ENCODE measurements around the gene CHST14. TPM values are rescaled to one million over a fixed set of nuclear protein-coding genes. Genes with fewer than 3 reads are reported as not detected.
A peak's percentile ranks its signal among the peaks of the same experiment; 100 is the strongest.

CHST14 gene, protein sequence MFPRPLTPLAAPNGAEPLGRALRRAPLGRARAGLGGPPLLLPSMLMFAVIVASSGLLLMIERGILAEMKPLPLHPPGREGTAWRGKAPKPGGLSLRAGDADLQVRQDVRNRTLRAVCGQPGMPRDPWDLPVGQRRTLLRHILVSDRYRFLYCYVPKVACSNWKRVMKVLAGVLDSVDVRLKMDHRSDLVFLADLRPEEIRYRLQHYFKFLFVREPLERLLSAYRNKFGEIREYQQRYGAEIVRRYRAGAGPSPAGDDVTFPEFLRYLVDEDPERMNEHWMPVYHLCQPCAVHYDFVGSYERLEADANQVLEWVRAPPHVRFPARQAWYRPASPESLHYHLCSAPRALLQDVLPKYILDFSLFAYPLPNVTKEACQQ
- polyA plus RNA-seq (2012; ENCODE audit: insufficient read length, low read depth): 19.9 TPM

DNA sequence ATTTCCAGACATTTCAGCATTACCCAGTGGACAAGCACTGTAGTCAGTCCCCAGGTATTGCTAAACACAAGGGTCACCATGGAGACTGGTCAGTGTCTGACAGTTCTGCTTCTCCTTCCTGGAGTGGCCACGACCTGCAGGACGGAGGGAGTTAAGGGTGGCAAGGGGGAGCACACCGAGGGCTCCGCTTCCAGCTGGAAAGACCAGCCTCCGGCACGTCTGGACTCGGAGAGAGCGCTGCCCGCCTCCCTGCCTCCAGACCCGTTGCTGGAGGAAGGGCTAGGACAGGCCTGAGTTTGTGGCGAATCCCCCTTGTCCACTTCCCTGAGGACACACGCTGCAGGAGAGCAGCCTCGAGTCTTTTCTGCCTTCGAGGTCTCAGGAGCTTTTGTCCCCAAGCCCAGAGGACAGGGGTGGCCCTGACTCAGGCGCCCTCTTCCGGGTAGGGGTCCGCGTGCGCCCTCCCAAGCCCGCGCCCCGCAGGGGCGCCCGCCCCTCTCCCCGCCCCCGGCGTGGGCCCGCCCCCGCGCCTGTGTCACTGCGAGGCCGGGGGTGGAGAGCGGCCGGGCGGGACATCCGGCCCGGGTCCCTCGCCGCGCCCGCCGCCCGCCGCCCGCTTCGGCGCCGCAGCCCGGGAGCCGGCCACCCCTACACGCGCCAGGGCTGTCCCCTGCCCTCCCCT lies at the start of gene CHST14:
Gene CHST14, plus strand, starts transcription at position 562 of the 682 bp plus-strand sequence. CDS start 230 bp downstream, outside the sequence.
- TF ChIP-seq POLR2AphosphoS5 (IDR thresholded peaks at IDR 0.05; ENCODE audit: low read depth, low read length) (peak; percentile 59; the same call in 1 of the 2 replicates), SIN3A (IDR thresholded peaks at IDR 0.05; ENCODE audit: borderline replicate concordance, insufficient read depth, low read length) (no peak), TAF1 (IDR thresholded peaks at IDR 0.05; ENCODE audit: borderline replicate concordance, insufficient read depth, low read length) (no peak), FOXP2 (optimal IDR thresholded peaks at IDR 0.05; ENCODE audit: borderline replicate concordance, extremely low read depth, extremely low read length, insufficient read depth) (peak; percentile 15)

DNA sequence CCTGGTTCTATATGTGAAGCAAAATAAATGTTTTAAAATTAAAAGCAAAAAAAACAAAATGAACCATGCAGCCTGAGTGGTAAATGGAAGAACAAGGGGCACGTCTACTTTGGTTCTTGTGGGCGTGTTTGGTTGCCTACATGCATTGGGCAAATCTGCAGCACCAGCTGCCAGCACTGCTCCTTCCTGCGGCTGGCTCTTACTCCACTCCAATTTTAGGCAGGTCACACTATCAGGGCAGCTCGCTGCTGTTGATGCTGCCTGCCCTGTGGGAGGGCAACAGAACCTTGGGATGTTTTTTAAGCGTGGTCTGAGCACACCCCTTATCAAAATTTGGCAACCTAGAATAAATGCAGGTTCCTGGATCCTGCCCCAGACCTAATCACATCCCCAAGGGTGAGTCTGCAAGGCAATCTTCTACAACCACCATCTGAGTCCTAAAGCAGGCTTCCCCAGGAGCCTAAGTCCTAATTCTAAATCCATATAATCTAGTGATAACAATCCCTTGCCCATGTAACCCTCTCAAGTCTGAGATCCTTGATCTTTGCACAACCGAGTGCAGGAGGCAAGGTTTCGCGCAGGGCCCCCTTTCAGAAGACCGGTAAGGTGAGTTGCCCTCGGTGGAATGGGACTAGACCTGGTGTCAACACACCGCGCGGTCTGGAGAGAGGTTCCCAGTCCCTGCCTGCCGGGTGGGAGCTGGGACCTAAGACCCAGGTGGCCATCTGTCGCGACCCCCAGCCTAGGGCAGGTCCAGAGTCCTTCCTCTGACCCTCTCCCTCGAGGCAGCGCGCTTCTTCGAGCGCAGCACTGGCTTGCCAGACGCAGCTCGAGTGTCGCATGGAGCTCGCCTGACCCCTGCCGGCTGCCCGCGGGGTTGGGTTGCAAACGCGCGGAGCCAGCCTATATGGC lies 49.3 kb upstream of the CHST14 start:
- TF ChIP-seq, protein P1, sequence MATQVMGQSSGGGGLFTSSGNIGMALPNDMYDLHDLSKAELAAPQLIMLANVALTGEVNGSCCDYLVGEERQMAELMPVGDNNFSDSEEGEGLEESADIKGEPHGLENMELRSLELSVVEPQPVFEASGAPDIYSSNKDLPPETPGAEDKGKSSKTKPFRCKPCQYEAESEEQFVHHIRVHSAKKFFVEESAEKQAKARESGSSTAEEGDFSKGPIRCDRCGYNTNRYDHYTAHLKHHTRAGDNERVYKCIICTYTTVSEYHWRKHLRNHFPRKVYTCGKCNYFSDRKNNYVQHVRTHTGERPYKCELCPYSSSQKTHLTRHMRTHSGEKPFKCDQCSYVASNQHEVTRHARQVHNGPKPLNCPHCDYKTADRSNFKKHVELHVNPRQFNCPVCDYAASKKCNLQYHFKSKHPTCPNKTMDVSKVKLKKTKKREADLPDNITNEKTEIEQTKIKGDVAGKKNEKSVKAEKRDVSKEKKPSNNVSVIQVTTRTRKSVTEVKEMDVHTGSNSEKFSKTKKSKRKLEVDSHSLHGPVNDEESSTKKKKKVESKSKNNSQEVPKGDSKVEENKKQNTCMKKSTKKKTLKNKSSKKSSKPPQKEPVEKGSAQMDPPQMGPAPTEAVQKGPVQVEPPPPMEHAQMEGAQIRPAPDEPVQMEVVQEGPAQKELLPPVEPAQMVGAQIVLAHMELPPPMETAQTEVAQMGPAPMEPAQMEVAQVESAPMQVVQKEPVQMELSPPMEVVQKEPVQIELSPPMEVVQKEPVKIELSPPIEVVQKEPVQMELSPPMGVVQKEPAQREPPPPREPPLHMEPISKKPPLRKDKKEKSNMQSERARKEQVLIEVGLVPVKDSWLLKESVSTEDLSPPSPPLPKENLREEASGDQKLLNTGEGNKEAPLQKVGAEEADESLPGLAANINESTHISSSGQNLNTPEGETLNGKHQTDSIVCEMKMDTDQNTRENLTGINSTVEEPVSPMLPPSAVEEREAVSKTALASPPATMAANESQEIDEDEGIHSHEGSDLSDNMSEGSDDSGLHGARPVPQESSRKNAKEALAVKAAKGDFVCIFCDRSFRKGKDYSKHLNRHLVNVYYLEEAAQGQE (IDR thresholded peaks at IDR 0.05; ENCODE audit: insufficient read depth in 1 of 2, low read depth in 2 of 2, low read length in 2 of 2): no peak
- TF ChIP-seq FOXP2 (optimal IDR thresholded peaks at IDR 0.05; ENCODE audit: borderline replicate concordance, extremely low read depth, extremely low read length, insufficient read depth) (peak; percentile 86), SIN3A (IDR thresholded peaks at IDR 0.05; ENCODE audit: borderline replicate concordance, insufficient read depth, low read length) (no peak), TAF1 (IDR thresholded peaks at IDR 0.05; ENCODE audit: borderline replicate concordance, insufficient read depth, low read length) (no peak), POLR2AphosphoS5 (IDR thresholded peaks at IDR 0.05; ENCODE audit: low read depth, low read length) (no peak)

DNA sequence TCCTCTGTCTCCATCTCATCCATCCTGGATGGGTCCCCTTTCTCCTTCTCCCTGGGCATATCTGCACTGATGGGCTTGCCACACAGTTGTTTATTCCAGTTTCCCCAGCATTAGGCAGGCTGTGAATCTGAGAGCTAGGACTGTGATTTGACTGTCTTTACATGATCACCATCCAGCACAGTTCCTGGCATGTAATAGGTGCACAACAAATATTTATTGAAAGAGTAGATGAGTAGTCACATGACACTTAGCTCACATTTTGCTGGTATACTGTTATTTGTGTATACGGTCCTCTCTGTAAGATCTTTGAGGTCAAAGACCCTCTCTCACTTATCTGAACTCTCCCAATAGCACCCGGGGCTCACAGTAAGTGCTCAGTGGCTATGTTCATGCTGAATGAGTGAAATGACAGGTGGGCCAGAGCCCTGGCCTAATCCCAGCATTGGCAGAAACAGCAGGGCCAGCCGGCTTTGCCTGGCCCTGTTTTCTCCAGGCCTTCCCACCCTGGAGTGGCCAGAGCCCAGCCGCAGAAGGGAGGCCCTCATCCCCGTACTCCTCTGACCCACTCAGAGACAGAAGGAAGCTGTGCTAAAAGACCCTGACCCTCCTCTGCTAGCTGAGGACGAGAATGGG lies 46.2 kb upstream of the CHST14 start:
- TF ChIP-seq SIN3A (IDR thresholded peaks at IDR 0.05; ENCODE audit: borderline replicate concordance, insufficient read depth, low read length) (no peak), FOXP2 (optimal IDR thresholded peaks at IDR 0.05; ENCODE audit: borderline replicate concordance, extremely low read depth, extremely low read length, insufficient read depth) (no peak), POLR2AphosphoS5 (IDR thresholded peaks at IDR 0.05; ENCODE audit: low read depth, low read length) (no peak), TAF1 (IDR thresholded peaks at IDR 0.05; ENCODE audit: borderline replicate concordance, insufficient read depth, low read length) (no peak)
- TF ChIP-seq, protein P1 (IDR thresholded peaks at IDR 0.05; ENCODE audit: insufficient read depth in 1 of 2, low read depth in 2 of 2, low read length in 2 of 2): no peak

DNA sequence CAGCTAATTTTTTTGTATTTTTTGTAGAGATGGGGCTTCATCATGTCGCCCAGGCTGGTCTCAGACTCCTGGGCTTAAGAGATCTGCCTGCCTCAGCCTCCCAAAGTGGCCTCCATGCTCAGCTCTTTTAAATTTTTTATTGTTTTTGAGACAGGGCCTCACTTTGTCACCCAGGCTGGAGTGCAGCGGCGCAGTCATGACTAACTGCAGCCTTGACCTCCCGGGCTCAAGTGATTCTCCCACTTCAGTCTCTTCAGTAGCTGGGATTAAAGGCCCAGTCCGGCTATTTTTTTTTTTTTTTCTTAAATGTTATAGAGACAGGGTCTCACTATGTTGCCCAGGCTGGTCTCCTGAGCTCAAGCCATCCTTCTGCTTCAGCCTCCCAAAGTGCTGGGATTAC lies 45.1 kb upstream of the CHST14 start:
- TF ChIP-seq FOXP2 (optimal IDR thresholded peaks at IDR 0.05; ENCODE audit: borderline replicate concordance, extremely low read depth, extremely low read length, insufficient read depth) (no peak), SIN3A (IDR thresholded peaks at IDR 0.05; ENCODE audit: borderline replicate concordance, insufficient read depth, low read length) (no peak), TAF1 (IDR thresholded peaks at IDR 0.05; ENCODE audit: borderline replicate concordance, insufficient read depth, low read length) (no peak), POLR2AphosphoS5 (IDR thresholded peaks at IDR 0.05; ENCODE audit: low read depth, low read length) (no peak)
- TF ChIP-seq, protein P1 (IDR thresholded peaks at IDR 0.05; ENCODE audit: insufficient read depth in 1 of 2, low read depth in 2 of 2, low read length in 2 of 2): no peak
